Measurements from ENCODE around the gene TMEM14B.
"Not testable (repeated sequence)": the region's sequence is repeated elsewhere in the genome, so short reads cannot be mapped to it uniquely, and the experiment has no call there.

Gene TMEM14B

DNA sequence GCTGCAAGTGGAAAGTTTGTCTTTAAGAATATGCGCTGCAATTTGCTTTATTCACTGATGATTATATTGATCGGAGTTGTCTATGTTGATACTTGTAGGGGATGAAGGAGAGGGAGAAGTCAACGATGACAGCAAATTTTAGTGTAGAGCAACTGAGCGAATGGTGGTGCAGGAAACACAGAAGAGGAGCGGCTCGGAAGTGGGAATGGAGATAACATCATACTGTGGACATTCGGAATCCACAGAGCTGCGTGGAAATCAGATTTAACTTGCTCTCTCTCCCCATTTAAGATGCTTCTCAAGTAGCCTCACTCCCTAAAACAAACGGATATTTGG is 722 bp upstream of the TMEM14B start:
- DNase-seq (ENCODE audit: low read depth): no peak

DNA sequence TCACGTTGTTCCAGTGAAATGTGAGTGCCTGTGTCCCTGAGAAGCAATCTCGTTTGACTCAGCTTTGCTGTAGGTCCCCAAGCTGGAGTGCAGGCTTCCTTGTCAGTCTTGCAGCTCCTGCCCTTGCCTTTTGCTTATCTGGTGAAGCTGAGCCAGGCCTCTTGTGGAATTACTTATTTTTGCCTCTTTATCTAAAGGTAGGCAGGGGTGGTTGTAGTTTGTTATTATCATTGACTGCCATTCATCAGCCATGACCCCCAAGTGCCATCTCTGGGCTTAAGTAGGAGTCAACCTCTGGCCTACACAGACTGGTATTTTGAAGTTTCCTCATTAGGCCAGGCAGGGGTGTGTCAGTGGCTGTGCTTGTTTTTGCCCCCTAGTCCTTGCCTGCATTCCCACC is 2.1 kb downstream of the TMEM14B start:
- DNase-seq (ENCODE audit: low read depth): no peak

DNA sequence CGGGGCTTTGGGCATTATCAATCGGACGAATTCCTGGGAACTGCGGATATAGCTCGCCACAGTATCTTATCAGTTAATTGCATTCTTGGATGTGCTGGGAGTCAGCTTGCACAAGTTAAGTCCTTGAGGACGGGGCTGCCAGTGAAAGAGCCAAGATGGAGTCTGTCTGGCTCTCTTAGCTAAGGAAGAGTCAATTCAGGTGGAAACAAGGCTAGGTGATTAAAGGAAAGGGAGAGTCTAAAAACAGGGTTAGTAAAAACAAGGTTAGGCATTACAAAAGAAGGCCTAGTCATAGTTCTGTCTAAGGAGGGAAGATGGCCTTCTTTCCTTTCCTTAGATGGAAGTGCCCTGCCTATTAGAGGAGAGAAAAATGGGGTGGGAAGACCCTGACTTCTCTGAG is 3.0 kb downstream of the TMEM14B start:
- DNase-seq (ENCODE audit: low read depth): not testable (repeated sequence)

DNA sequence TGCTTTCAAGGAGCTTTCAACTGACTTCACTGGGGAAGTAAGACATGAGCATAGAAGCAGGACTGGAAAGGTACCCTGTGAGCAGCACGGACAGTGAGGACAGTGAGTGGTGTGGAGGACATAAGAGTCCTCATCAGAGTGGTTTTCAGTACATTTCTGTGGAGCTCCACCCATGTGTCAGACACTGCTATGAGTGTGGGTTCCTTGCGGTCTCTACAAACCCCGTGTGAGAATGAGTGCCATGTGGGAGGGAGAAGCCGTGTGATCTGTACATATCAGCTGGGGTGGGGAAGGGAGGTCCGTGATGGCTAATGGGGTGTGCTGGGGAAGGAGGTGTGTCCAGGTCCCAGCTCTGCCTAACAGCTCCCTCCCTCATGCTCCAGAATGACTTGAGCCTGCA is 4.2 kb downstream of the TMEM14B start:
- not testable (repeated sequence) for DNase-seq (ENCODE audit: low read depth)

DNA sequence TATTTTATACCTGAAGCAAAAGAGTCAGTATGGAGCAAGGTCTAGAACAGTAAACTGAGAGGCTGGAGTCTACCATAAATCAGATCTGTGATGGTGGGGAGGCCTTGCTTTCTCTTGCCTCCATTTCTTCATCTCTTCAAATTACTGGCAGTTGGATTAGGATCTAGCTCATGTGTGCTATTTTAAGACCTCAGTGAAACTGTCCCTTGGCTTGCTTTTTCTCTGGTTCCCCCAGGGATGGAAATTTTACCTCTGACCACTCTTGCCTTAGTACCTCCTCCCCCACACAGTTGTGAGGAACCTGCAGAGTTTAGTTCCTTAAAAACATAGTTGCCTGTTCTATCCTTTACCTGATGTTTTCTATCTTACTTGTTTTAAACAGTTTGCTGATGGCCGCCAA is 8.5 kb downstream of the TMEM14B start:
- DNase-seq (ENCODE audit: low read depth): no peak

DNA sequence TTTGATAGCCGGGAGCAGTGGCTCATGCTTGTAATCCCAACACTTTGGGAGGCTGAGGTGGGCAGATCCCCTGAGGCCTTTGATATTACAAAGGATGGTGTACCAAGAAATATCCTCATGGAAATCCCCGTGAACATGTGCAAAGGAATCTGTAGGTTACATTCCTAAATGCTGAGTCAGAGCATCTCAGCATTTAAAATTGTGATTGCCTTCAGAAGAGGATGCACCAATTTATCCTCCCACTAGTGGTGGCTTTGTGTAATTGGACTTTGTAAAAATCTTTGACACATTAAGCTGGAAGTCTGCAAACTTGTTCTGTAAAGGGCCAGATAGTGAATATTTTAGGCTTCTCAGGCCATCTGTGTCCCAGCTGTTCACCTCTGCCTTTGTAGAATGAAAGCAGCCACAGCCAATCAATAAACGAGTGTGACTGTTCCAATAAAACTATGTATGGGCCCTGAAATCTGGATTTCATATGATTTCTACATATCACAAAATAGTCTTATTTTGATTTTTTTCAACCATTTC is 11.8 kb downstream of the TMEM14B start:
- DNase-seq (ENCODE audit: low read depth): peak; percentile 92

DNA sequence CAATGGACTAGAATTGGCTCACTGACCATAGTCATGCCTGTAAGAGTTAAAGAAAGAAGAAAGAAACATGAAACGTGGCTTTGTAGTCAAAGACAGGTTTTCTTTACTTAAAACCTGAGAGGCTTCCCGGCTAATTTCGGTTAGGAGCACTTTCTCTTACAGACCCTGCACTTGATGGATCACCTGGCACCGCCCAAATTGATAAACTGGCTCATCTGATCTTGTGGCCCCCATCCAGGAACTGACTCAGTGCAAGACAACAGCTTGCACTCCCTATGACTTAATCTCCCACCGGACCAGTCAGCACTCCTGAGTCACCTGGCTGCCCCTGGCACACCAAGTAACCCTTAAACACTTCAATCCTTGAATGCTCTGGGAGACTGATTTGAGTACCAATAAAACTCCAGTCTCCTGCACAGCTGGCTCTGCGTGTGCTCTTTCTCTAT is 12.3 kb downstream of the TMEM14B start:
- DNase-seq (ENCODE audit: low read depth): peak; percentile 45

DNA sequence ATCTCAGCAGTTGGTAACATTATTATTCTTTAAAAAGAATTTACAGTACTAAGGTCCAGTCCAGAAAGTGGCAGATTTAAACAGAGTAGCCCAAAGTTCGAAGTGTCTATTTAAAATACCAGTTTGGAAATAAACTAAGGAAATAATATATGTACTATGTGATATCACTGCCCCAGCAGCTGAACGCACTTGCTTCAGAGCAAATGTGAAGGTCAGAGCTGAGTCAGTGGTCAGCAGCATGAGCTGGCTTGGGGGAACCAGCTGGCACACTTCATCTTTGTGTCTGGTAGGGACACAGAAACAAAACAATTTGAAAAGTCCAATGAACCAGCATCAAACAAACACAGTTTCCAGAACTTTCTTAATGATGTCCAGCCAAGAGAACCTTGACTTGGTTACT is 15.4 kb downstream of the TMEM14B start:
- DNase-seq (ENCODE audit: low read depth): no peak

DNA sequence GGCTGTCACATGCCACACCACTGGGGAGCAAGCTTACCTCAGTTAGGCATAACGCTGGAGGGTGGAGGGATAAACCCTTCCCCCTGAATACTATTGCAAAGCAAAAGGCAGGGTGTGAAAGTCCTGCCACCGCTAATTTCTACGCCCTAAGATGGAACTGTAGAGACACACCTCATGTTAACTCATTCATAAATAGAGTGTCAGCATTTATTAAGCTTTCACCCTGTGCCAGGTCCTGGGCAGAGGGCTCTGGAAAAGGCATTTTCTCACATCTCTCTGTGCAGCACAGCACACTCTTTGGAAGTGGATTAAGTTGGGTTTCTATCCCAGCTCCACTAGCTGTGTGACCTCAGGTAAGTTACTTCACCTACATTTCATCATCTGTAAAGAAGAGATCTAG is 21.8 kb downstream of the TMEM14B start:
- DNase-seq (ENCODE audit: low read depth): no peak

DNA sequence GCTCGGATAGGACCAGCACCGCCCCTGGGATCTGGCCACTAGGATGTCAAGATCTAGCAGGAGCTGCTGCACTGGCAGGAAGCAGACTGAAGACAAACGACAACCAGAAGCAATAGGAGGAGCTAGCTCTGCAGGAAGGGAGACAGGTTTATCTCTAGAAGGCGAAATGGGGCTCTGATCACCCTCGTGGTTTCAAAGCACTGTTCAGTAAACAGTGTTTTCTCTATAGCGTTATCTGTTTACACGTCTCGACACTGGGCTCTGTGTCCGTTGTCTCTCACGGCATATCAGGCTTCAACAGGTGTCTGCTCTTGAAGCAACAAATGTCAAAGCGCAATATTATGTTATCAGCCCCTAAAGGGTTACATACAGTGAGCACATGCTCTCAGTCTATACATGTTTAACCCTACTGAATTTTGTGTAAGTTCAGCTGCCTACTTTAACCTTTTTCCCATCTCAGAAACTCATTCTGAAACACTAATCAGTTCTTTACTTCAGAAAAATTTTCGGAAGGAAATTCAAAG is 23.8 kb downstream of the TMEM14B start:
- no peak for DNase-seq (ENCODE audit: low read depth)

DNA sequence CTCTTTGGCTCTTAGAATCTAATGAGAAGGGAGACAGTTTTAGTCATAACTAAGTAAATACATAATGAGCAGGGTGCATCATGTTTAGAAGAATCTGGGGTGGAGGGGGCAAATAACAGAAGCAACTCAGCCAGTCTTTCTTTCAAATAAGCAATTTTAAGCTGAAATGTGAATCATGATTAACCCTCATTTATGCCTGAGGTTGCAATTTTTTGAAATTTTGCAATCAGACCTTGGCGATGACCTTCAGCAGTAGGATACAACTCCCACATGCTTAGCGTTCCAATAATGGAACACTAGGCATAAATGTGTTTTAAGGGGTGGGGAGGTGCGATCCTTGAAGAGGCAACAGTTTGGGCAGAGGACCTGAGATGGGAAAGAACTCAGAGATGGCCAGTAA is 30.6 kb downstream of the TMEM14B start:
- no peak for DNase-seq (ENCODE audit: low read depth)

DNA sequence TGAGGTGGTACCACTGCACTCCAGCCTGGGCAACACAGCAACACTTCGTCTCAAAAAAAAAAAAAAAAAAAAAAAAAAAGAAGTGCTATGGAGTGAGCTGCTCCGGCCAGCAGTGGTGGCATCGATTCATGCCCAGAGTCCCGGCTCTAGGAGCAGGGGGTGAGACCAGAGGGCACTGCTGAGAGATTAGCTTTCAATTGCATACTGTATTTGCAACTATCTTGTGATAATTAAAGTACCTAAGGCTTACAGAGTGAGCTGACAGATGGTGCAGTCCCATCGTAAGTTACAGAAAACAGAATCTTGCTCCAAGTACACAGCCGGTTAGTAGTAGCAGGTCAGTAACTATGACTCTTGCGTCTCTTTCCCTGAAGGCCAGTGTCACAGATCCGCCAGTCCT is 31.5 kb downstream of the TMEM14B start:
- no peak for DNase-seq (ENCODE audit: low read depth)

DNA sequence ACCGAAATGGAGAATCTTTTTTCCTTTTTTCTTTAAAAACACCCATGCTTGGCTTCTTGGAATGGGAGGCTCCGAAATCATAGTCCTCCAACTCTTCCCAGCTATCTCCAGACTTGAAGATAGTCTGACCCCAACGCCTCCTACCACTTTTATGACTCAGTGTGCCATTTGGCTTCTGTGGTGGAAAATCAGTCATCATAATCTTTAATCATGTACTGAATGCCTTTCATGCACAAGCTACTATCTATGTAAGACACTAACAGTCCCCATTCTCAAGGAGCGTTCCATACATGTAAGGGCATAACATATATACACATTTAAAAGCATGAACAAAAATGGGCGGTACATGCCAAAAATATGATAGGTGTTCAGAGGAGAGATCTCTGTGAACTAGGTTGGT is 44.1 kb downstream of the TMEM14B start:
- DNase-seq (ENCODE audit: low read depth): no peak

DNA sequence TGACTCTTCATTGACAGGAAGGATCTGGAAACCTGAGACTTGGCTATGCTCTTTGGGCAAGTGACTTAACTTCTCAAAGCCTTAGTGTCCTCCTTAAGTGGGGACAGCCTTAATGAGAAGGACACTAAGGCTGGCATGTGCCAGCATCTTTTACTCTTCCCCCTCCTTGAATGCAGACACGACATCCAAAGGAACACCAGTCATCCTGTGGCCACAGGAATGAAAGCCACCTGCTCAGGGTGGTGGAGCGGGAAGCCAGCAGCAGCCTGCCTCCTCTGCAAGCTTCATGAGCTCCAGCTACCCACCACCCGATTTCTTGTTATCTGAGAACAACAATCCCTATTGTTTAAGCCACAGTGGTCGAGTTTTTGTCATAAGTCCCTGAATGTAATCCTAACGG is 44.5 kb downstream of the TMEM14B start:
- DNase-seq (ENCODE audit: low read depth): no peak

DNA sequence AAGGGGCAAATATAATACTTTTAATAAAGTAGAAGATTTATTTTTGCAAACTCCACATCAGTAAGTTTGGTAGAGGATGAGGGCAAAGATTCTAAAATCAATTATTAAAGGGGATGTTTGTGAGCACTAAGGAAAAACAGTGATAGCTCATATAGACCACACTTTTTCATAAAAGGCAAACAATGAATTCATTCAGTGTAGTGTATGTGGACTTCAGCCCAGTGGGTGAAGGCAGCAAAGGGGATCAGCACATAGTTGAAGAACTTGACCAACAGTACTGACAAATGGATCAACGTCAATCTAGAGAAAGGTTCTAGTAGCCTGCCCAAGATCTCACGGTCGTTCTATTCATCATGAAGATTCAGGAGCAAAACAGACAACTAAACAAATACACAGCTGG is 45.4 kb downstream of the TMEM14B start:
- no peak for DNase-seq (ENCODE audit: low read depth)

DNA sequence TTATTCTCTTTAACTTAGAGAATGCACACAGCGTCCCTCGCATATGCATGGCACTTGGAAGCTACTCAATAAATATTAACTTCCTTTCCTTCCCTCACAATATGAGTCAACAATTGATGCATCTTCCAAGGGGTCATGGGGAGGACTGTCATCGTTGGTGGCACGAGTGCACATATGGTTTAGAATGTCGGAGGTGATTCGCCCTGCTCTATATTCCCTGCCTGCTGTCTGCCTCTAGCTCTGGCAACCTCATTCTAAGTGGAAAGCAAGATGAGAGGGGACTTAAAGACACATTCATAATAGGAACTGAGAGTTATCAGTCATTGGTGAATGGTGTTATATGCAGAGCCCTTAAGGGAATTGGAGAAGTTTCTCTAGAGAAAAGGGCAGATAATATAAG is 46.1 kb downstream of the TMEM14B start:
- DNase-seq (ENCODE audit: low read depth): no peak

DNA sequence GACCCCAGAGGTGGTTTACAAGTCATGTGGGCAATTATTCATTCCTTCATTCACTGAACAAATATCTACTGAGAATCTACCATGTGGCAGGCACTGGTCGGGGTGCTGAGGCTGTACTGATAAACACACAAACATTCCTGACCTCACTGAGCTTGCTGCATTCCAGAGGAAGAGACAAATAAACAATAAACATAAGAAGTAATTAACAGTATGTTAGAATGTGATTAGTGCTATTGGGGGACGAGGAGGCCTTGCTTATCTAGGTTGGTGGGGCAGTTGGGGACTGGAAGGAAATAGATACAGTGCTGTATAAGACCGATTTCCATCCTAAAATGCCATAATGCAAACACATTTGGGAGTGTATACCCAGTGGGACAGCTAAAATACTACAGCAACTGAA is 46.6 kb downstream of the TMEM14B start:
- no peak for DNase-seq (ENCODE audit: low read depth)

DNA sequence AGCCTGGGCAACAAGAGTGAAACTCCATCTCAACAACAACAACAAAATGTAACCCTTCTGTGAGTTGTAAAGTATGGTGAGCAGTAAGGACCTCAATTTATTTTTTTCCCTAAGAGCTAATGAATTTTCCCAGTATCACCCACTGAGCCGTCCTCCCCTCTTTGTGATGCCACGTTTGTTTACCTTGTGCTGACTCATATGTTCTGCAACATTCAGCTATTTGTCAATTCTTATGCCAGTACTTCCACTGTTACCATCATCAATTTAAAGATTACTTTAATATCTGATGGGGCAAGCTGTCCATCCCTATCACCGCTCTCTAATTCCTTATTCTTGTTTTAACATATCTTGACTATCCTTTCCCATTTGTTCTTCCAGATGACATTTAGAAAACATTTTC is 53.2 kb downstream of the TMEM14B start:
- DNase-seq (ENCODE audit: low read depth): peak; percentile 8

DNA sequence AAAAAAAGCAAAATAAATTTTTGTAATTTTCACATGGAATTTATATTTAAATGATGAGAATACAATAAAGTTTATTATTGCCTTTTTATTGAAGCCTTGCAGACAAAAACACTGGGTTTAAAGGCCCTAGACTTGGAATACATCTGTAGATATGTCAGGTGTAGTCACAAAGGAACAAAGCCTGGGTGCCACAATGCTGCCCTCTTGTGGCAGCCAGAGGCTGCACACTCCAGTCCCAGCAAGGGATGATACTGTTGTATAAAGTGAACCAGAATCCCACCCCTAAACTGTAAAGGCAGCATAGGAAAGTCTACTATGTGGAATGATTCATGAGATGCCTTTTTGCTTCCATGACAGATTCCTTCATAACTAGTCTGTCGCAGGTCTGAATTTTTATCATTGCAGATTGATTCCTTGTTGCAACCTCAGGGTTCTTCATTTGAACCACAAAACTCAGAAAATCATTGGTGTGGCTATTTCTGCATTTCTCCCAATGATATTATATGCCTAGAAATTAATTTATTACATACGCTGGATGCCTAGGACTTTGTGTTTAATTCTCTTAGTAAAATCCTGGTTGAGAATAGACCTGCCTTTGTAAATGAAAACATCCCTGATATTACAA is 53.7 kb downstream of the TMEM14B start:
- peak; percentile 9 for DNase-seq (ENCODE audit: low read depth)

Measured in non-pigmented ciliary epithelial cell (primary cell).